CD4-positive, alpha-beta T cell (primary cell): ENCODE measurements around the gene MKNK2. TPM values are rescaled to one million over a fixed set of nuclear protein-coding genes. Genes with fewer than 3 reads are reported as not detected.
A peak's percentile ranks its signal among the peaks of the same experiment; 100 is the strongest.

Experiments
- ATAC-seq: fragments of 200-7000 bp; cut with Tn5 transposase; one replicate; pipeline ENCODE4 v1.10.0; 2022; ENCODE audit warnings: mild to moderate bottlenecking; ENCODE audit not compliant: poor library complexity
- CTCF ChIA-PET: fragments of 350-600 bp; sonication (Branson Sonifier 250); formaldehyde crosslinking; loops from one replicate; lab custom pipeline; 2021; ENCODE audit warnings: antibody characterized with exemption, inconsistent platforms; lab: Charles Lee
- POLR2A ChIA-PET: fragments of 350-600 bp; sonication (Branson Sonifier 250); formaldehyde crosslinking; loops from one replicate; lab custom pipeline; 2021; ENCODE audit warnings: antibody characterized with exemption, inconsistent platforms; lab: Charles Lee
- DNase-seq, 14 experiments: peaks; one replicate each; pipeline ENCODE4 v3.0.0-alpha.2; 2013 to 2020; ENCODE audit warnings: mixed read lengths in 2 of 14
- H3K27ac ChIP-seq, 2 donors: one replicate each; pipeline versions ENCODE4 v1.5.1 to v1.7.0; 2013; ENCODE audit warnings: low read length in 2 of 2, low read depth in 1 of 2, mild to moderate bottlenecking in 1 of 2
- H3K27me3 ChIP-seq, 2 experiments: 1 replicate in 1 of 2; 2 replicates in 1 of 2; pipeline versions ENCODE4 v1.6.1 to v1.7.0; 2013; ENCODE audit warnings: low read length in 2 of 2, control low read depth in 1 of 2, mild to moderate bottlenecking in 1 of 2, moderate library complexity in 1 of 2; ENCODE audit not compliant: insufficient read depth in 2 of 2, control insufficient read depth in 1 of 2
- H3K36me3 ChIP-seq: one replicate; pipeline ENCODE4 v1.6.1; 2013; ENCODE audit warnings: low read length, control low read depth; ENCODE audit not compliant: insufficient read depth
- H3K4me1 ChIP-seq: one replicate; pipeline ENCODE4 v1.6.1; 2013; ENCODE audit warnings: low read length, control low read depth; ENCODE audit not compliant: insufficient read depth
- H3K4me3 ChIP-seq: one replicate; pipeline ENCODE4 v1.5.1; 2013; ENCODE audit warnings: mild to moderate bottlenecking, low read length, moderate library complexity
- H3K9me3 ChIP-seq, 2 experiments: 1 replicate in 1 of 2; 2 replicates in 1 of 2; pipeline versions ENCODE4 v1.6.1 to v1.7.0; 2013; ENCODE audit warnings: low read length in 2 of 2, mild to moderate bottlenecking in 2 of 2, control low read depth in 1 of 2, moderate library complexity in 1 of 2; ENCODE audit not compliant: control insufficient read depth in 1 of 2, insufficient read depth in 1 of 2
- H3K27ac Mint-ChIP-seq: one replicate; pipeline ENCODE4 v1.8.0; 2020; ENCODE audit warnings: mixed read lengths
- H3K27me3 Mint-ChIP-seq: one replicate; pipeline ENCODE4 v1.8.0; 2021; ENCODE audit warnings: mixed read lengths
- H3K36me3 Mint-ChIP-seq: one replicate; pipeline ENCODE4 v1.8.0; 2021; ENCODE audit warnings: low read depth, mixed read lengths
- H3K4me1 Mint-ChIP-seq: one replicate; pipeline ENCODE4 v1.8.0; 2021; ENCODE audit warnings: low read depth, mixed read lengths
- H3K4me3 Mint-ChIP-seq: one replicate; pipeline ENCODE4 v1.8.0; 2020; ENCODE audit warnings: mild to moderate bottlenecking, mixed read lengths
- H3K9me3 Mint-ChIP-seq: one replicate; pipeline ENCODE4 v1.8.0; 2020; ENCODE audit warnings: mixed read lengths
- intact Hi-C, 2 experiments: fragments of 100-400 bp; cut with DNase I in 1 of 2; cut with micrococcal nuclease in 1 of 2; formaldehyde crosslinking; loops; one replicate each; pipeline versions ENCODE4 v1.15.1 to v1.9.0; 2023 to 2025; cut with DNase I, micrococcal nuclease
- polyA plus RNA-seq, 2 donors: library from polyadenylated mRNA; unstranded; fragments of 120-200 nt; gene quantifications; one replicate each; pipeline ENCODE4 v1.2.1, GENCODE V29; 2013
- total RNA-seq, 174 experiments: library from RNA in 2 of 174; stranded (reverse) in 2 of 174; gene quantifications; one replicate each; pipeline ENCODE4 v1.2.3 and lab custom pipeline; 2021 to 2026
- TF ChIP-seq, protein P1 (sequence below): fragments of 200-600 bp; IDR thresholded peaks from one replicate; pipeline ENCODE4 v1.8.0; 2022; ENCODE audit warnings: antibody characterized with exemption, mild to moderate bottlenecking

MKNK2 gene
- total RNA-seq = 100 to 1,000 TPM; 325 to 347 TPM
- 120 TPM for polyA plus RNA-seq (2013, experiment 1 of 2)
- polyA plus RNA-seq (2013, experiment 2 of 2) = 120 TPM
- total RNA-seq (lab: John Stamatoyannopoulos, UW) = 29.4 to 451 (median 140) reads per million in 172 experiments

DNA sequence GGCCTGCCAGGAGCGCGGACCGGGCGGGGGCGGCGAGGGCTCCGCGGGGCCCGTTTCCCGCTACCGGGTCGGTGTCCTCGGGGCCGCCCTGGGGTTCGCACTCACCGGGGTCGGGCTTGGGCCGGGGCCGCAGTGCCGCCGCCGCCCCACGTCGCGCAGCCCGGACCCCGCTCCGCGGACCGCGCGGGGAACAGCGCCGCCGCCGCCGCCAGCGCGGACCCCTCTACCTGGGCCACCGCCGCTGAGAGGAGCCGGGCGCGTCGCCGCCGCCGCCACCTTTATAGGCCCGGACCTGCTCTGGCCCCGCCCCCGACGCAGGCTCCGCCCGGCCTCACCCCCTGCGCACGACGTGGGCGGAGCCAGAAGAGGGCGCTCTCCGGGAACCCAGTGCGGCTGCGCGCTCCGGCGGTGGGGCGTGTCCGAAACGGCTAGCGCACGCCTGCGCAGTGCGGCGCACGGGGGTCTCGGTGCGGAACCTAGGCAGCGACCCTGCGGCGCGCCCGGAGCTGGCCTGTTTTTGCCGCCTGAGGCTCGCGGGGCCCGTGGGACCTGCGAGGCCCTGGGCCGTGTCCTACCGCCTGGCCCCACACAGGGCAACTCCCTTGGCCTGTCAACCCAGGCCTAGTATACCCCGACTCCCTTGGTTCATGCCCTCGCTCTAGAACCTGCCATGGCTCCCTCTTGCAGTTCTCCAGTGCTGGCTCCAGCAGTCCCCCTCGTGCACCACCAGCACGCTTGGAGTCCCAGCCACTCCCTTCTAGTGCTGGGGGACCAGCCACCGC lies at the start of gene MKNK2:
MKNK2 (minus strand) TSS at position 254 of the 782 bp plus-strand sequence. CDS start 393 bp downstream, outside the sequence.
- ATAC-seq (peak; percentile 81), DNase-seq (peak; percentile 88 to 98 (median 95))
- Mint-ChIP-seq H3K9me3 (no peaks in the 10 kb centered on the region), H3K27me3 (no peaks in the 10 kb centered on the region), H3K4me3 (peak within 1 kb of the TSS; percentile 94), H3K36me3 (peaks cover 26% of the 10 kb centered on the region), H3K4me1 (peaks cover 37% of the 10 kb centered on the region), H3K27ac (peak within 1 kb of the TSS; percentile 93)
- ChIA-PET POLR2A (interaction anchor here (0.6 to 3.7 kb wide), 17 partner anchors 9 to 427 kb away, joined by 3 to 27 read pairs (median 4); partner anchors contain the start of genes IZUMO4 and MOB3A), CTCF (interaction anchor here (0.7 to 2.7 kb wide), 2 partner anchors 10 to 19 kb away, joined by 3 to 16 read pairs; no protein-coding TSS in a partner anchor)
- Histone ChIP-seq H3K27me3 (no peaks in the 10 kb centered on the region), H3K27ac (peak within 1 kb of the TSS; percentile 83 to 87), H3K4me3 (peak within 1 kb of the TSS; percentile 99), H3K4me1 (peaks cover 78% of the 10 kb centered on the region), H3K36me3 (peaks cover 35% of the 10 kb centered on the region), H3K9me3 (no peaks in the 10 kb centered on the region)
- TF ChIP-seq, protein P1, sequence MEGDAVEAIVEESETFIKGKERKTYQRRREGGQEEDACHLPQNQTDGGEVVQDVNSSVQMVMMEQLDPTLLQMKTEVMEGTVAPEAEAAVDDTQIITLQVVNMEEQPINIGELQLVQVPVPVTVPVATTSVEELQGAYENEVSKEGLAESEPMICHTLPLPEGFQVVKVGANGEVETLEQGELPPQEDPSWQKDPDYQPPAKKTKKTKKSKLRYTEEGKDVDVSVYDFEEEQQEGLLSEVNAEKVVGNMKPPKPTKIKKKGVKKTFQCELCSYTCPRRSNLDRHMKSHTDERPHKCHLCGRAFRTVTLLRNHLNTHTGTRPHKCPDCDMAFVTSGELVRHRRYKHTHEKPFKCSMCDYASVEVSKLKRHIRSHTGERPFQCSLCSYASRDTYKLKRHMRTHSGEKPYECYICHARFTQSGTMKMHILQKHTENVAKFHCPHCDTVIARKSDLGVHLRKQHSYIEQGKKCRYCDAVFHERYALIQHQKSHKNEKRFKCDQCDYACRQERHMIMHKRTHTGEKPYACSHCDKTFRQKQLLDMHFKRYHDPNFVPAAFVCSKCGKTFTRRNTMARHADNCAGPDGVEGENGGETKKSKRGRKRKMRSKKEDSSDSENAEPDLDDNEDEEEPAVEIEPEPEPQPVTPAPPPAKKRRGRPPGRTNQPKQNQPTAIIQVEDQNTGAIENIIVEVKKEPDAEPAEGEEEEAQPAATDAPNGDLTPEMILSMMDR = peak; percentile 32
- intact Hi-C loops = loop anchor here (1.0 to 5.0 kb wide), 3 partner anchors 10 to 45 kb away; partner anchors contain the start of genes BTBD2 (in 2 of the 2), IZUMO4 (in 1 of the 2) and MOB3A (in 1 of the 2)

DNA sequence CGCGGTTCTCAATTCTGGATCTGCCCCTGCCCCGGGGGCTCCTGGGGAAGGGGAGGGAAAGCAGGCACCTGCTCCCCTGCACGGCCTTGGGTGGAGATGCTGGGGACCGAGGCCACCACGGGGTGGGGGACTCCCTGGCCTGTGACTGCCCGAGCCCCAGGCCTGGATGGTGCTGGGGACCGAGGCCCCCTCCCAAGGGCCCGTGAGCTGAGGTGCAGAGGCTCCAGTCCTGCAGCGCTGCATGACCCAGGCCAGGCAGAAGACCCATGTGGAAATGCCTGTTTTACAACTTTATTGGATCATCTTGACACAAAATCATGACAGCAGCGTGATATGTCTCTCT lies 49.6 kb upstream of the MKNK2 start:
- Histone ChIP-seq H3K9me3 (peaks cover 4 to 13% of the 10 kb centered on the region in 2 experiments), H3K27me3 (no peaks in the 10 kb centered on the region), H3K4me3 (no peak overlapping the region), H3K27ac (no peak overlapping the region), H3K36me3 (peaks cover 50% of the 10 kb centered on the region), H3K4me1 (peaks cover 19% of the 10 kb centered on the region)
- peaks cover 45% of the 10 kb centered on the region for H3K36me3 Mint-ChIP-seq
- no peak for ATAC-seq
- H3K27me3 Mint-ChIP-seq = no peaks in the 10 kb centered on the region
- DNase-seq = no peak
- TF ChIP-seq, protein P1 = no peak
- CTCF ChIA-PET = no interaction called here
- intact Hi-C loops = no loop called here
- peaks cover 10% of the 10 kb centered on the region for H3K4me1 Mint-ChIP-seq
- POLR2A ChIA-PET = no interaction called here
- no peak overlapping the region for H3K4me3 Mint-ChIP-seq
- no peaks in the 10 kb centered on the region for H3K9me3 Mint-ChIP-seq
- no peak overlapping the region for H3K27ac Mint-ChIP-seq

DNA sequence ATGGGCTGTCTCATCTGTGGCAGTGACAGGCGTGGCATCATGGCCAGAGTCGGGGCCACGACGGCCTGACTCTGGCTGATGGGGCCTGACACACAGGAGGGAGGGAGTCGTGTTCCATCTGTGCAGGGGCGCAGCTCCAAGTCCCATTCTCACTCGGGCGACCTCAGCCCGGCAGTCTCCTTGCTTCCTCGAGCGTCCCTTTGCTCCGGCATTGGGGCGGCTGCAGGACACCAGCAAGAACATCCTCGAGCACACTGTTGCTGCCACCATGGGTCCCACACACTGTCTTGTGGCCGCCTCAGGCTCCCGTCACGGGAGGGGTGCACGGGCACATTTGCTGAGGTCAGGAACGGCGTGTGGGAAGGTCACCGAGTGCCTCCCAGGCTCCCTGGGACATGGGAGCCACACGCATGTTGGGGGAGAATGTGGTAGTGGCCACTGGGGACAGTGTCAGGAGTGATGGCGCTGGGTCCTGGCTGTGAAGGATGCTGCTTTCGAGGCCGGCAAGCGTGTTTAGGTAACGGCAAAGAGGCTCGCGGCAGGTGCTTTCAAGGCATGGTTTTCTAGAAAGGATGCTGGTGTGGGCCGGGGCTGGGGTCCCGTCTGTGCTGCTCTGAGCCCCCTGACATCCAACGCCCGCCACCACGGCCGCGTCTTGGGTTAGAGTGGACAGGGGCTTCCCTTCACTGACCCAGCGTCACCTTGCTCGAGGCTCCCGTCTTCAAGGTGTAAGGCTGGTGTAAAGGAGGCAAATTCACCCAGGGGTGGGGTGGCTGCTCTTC lies 49.1 kb upstream of the MKNK2 start:
- DNase-seq (peak in 1 of 14 experiments; percentile 41), ATAC-seq (no peak)
- no peaks in the 10 kb centered on the region for H3K9me3 Mint-ChIP-seq
- H3K36me3 Mint-ChIP-seq = peaks cover 43% of the 10 kb centered on the region
- intact Hi-C loops = loop anchor here in 1 of 2 experiments (5.0 kb wide), 1 partner anchor 238 kb away; the partner anchor contains the start of gene KLF16
- Histone ChIP-seq H3K27ac (no peak overlapping the region), H3K9me3 (peaks cover 0 to 7% of the 10 kb centered on the region in 2 experiments), H3K4me1 (peaks cover 25% of the 10 kb centered on the region), H3K36me3 (peaks cover 44% of the 10 kb centered on the region), H3K4me3 (no peak overlapping the region), H3K27me3 (no peaks in the 10 kb centered on the region)
- H3K27ac Mint-ChIP-seq = no peak overlapping the region
- TF ChIP-seq, protein P1 = no peak
- no peaks in the 10 kb centered on the region for H3K27me3 Mint-ChIP-seq
- ChIA-PET CTCF (no interaction called here), POLR2A (no interaction called here)
- H3K4me3 Mint-ChIP-seq = no peak overlapping the region
- H3K4me1 Mint-ChIP-seq = peaks cover 10% of the 10 kb centered on the region
